HEK293T (cell line): ENCODE results near the gene LRRC4C.

Experiments
- CTCF ChIA-PET: fragments of 350-600 bp; formaldehyde crosslinking; extraction: SDS; loops from one replicate; lab custom pipeline; 2021; ENCODE audit warnings: antibody characterized with exemption, inconsistent platforms; lab: Yijun Ruan, JAX
- POLR2A ChIA-PET: fragments of 350-600 bp; formaldehyde crosslinking; extraction: SDS; loops from one replicate; lab custom pipeline; 2020; ENCODE audit warnings: antibody characterized with exemption, inconsistent platforms; lab: Yijun Ruan, JAX
- DNase-seq: peaks from one replicate; pipeline ENCODE4 v3.0.0; 2012; ENCODE audit warnings: mixed read lengths; ENCODE audit errors: extremely low spot score
- ARNT ChIP-seq: fragments of 450-650 bp; IDR thresholded peaks from 2 replicates; pipeline ENCODE4 v1.6.1; 2017; ENCODE audit warnings: mild to moderate bottlenecking
- BHLHE40 ChIP-seq: fragments of 450-650 bp; IDR thresholded peaks from 2 replicates; pipeline ENCODE4 v1.6.1; 2016; ENCODE audit warnings: mild to moderate bottlenecking, moderate library complexity, borderline replicate concordance
- CTBP1 ChIP-seq: fragments of 450-650 bp; IDR thresholded peaks from 2 replicates; pipeline ENCODE4 v1.6.1; 2016; ENCODE audit warnings: borderline replicate concordance
- ELF4 ChIP-seq: fragments of 450-650 bp; IDR thresholded peaks from 2 replicates; pipeline ENCODE4 v1.6.1; 2017; ENCODE audit warnings: antibody characterized with exemption
- FOXA1 ChIP-seq: fragments of 450-650 bp; IDR thresholded peaks from 2 replicates; pipeline ENCODE4 v1.6.1; 2016; ENCODE audit warnings: mild to moderate bottlenecking
- FOXK2 ChIP-seq: fragments of 450-650 bp; IDR thresholded peaks from 2 replicates; pipeline ENCODE4 v1.6.1; 2016; ENCODE audit warnings: mild to moderate bottlenecking
- FOXM1 ChIP-seq: fragments of 450-650 bp; IDR thresholded peaks from 2 replicates; pipeline ENCODE4 v1.6.1; 2017; ENCODE audit warnings: mild to moderate bottlenecking, borderline replicate concordance
- HDGF ChIP-seq: fragments of 450-650 bp; IDR thresholded peaks from 2 replicates; pipeline ENCODE4 v1.6.1; 2017; ENCODE audit warnings: antibody characterized with exemption, borderline replicate concordance
- L3MBTL2 ChIP-seq: fragments of 450-650 bp; conservative IDR thresholded peaks from 2 replicates; pipeline ENCODE4 v1.6.1; 2016; ENCODE audit warnings: mild to moderate bottlenecking
- LEF1 ChIP-seq: fragments of 450-650 bp; IDR thresholded peaks from 2 replicates; pipeline ENCODE4 v1.6.1; 2017; ENCODE audit warnings: mild to moderate bottlenecking, borderline replicate concordance
- NFRKB ChIP-seq: fragments of 450-650 bp; IDR thresholded peaks from 2 replicates; pipeline ENCODE4 v1.6.1; 2016; ENCODE audit warnings: mild to moderate bottlenecking, moderate library complexity
- PKNOX1 ChIP-seq: fragments of 450-650 bp; IDR thresholded peaks from 2 replicates; pipeline ENCODE4 v1.6.1; 2016
- SP1 ChIP-seq: fragments of 450-650 bp; IDR thresholded peaks from 2 replicates; pipeline ENCODE4 v1.6.1; 2017
- SUZ12 ChIP-seq: fragments of 450-650 bp; IDR thresholded peaks from 2 replicates; pipeline ENCODE4 v1.6.1; 2016; ENCODE audit warnings: mild to moderate bottlenecking
- TARDBP ChIP-seq: fragments of 450-650 bp; IDR thresholded peaks from 2 replicates; pipeline ENCODE4 v1.6.1; 2016
- ZNF384 ChIP-seq: fragments of 450-650 bp; IDR thresholded peaks from 2 replicates; pipeline ENCODE4 v1.6.1; 2016

LRRC4C gene

DNA sequence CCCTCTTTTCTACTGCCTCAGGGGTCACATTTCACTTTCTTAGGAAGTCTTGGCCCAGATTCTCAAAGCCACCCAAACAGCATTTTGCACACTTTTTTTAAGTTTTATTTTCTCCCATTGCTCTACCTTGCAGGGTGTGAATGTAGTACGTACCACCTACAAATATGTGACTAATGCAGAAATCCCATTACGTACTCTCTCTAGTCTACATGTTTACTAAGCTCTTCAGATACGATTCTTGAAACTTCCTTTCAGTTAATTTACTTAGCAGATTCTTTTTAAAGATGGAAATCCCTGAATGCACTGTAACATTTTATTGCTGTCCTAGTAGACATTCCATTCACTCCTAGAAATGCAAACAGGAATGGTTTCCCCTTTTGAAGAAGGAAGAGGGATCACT lies 61.3 kb downstream of the LRRC4C start:
- CTCF ChIA-PET: no interaction called here
- no peak for TF ChIP-seq SUZ12
- POLR2A ChIA-PET: no interaction called here
- DNase-seq: no peak

- TF ChIP-seq HDGF (no peak), PKNOX1 (no peak), BHLHE40 (no peak), NFRKB (no peak), FOXK2 (no peak), ARNT (no peak), CTBP1 (no peak), FOXM1 (no peak), ZNF384 (no peak), SP1 (no peak), ELF4 (no peak), SUZ12 (no peak), FOXA1 (no peak), TARDBP (no peak), LEF1 (no peak), L3MBTL2 (no peak)
- CTCF ChIA-PET: no interaction called here
- DNase-seq: no peak
- POLR2A ChIA-PET: no interaction called here
Observed at GRCh38 chr11:41394521-41395195, 64.8 kb downstream of the LRRC4C start.

DNA sequence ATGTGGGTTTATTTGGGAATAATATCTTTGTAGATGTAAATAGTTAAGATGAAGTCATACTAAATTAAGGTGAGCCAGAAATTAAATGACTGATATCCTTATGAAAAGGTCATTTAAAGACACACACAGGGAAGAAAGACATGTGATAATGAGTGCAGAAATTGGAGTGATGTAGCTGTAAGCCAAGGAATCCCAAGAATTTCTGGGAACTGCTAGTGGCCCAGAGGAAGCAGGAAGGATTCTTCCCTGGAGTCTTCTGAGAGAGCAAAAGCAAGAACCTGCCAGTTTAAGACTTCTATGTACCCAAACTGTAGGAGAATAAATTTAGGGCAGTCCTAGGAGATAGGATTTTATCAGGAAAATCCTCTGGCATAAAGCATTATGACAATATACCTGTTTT lies 66.9 kb downstream of the LRRC4C start:
- POLR2A ChIA-PET: no interaction called here
- no peak for DNase-seq
- TF ChIP-seq TARDBP: no peak
- no peak for TF ChIP-seq HDGF
- TF ChIP-seq NFRKB: no peak
- TF ChIP-seq SUZ12: no peak
- TF ChIP-seq ELF4: no peak
- no peak for TF ChIP-seq PKNOX1
- TF ChIP-seq LEF1: no peak
- TF ChIP-seq L3MBTL2: no peak
- CTCF ChIA-PET: no interaction called here

DNA sequence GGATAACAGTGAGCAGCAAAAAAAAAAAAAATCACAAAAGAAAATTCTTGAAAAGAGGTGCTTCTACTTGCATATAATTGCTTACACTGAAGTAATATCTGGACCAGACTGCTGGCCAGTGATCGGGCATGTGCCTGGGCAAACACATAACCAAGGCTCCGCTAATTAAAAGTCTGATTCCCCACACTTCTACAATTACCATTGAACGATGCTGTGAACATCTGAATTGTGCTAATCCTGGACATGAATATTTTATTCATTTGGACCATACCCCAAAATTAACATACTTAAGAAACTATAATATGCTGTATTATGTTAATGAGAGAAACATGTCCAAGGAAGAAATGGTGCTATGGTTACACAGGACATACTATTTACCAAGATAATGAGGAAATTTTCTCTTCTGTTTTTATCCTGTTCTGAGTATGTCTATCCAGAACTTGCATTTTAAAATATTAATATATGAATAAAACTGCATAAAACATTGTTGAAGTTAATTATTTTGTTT lies 69.8 kb downstream of the LRRC4C start:
- no peak for DNase-seq
- TF ChIP-seq HDGF (no peak), ARNT (no peak), FOXM1 (no peak), NFRKB (no peak), BHLHE40 (no peak), FOXA1 (no peak), LEF1 (no peak), ZNF384 (no peak)
- POLR2A ChIA-PET: no interaction called here
- CTCF ChIA-PET: no interaction called here

DNA sequence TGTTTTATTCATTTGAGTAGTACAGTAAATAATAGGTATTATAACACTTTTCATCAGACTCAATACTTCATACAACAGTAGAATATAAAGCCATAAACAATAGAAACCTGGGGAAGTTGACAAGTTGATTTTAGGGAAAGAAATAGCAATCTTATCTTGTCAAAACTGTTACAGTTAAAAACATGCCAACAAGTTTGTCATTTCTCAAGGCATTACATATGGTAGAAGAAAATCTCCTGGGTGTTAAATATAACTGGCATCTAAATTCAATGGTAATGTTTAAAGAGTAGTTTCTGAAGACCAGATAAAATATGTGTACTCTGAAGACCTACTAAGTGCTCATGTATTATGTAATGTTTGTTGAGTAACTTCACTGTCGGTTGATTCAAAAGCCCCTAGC lies 75.1 kb downstream of the LRRC4C start:
- ChIA-PET POLR2A (no interaction called here), CTCF (interaction anchor here (0.7 kb wide), 1 partner anchor 17 kb away, joined by 9 read pairs; no protein-coding TSS in a partner anchor)
- TF ChIP-seq NFRKB (no peak), BHLHE40 (no peak), SUZ12 (no peak), PKNOX1 (no peak), FOXM1 (no peak)
- no peak for DNase-seq

DNA sequence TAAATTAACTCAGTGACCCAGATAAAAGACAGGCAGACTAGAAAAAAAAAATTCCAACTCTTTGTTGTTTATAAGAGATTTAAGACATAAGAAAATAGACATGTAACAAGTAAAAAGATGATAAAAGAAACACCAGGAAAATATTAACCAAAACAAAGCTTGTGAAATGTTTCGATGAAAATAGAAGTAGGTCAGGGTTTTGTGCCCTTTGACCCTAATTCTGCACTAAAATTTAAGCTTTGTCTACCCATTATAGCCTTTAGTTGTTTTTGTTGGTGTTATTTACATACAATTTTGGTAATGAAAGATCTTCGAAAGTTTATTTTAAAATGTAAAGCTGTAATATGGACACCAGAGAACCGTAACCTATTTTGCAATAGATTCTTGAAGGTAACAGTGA lies 75.7 kb downstream of the LRRC4C start:
- POLR2A ChIA-PET: no interaction called here
- CTCF ChIA-PET: interaction anchor here (0.7 kb wide), 1 partner anchor 17 kb away, joined by 9 read pairs; no protein-coding TSS in a partner anchor
- no peak for DNase-seq
- no peak for TF ChIP-seq FOXK2

GRCh38 chr11:41382927-41383326 lies 76.5 kb downstream of the LRRC4C start:
- POLR2A ChIA-PET: no interaction called here
- CTCF ChIA-PET: no interaction called here
- DNase-seq: no peak
- TF ChIP-seq CTBP1 (no peak), ARNT (no peak), ELF4 (no peak), SP1 (no peak), ZNF384 (no peak), FOXM1 (no peak), FOXK2 (no peak), PKNOX1 (no peak), L3MBTL2 (no peak), HDGF (no peak), SUZ12 (no peak), LEF1 (no peak), TARDBP (no peak)
